ENCODE measurements around the gene STK4. TPM values are rescaled to one million over a fixed set of nuclear protein-coding genes. Genes with fewer than 3 reads are reported as not detected.

Gene STK4
- total RNA-seq, 1 experiment from 2014 or later: 41.2 TPM

DNA sequence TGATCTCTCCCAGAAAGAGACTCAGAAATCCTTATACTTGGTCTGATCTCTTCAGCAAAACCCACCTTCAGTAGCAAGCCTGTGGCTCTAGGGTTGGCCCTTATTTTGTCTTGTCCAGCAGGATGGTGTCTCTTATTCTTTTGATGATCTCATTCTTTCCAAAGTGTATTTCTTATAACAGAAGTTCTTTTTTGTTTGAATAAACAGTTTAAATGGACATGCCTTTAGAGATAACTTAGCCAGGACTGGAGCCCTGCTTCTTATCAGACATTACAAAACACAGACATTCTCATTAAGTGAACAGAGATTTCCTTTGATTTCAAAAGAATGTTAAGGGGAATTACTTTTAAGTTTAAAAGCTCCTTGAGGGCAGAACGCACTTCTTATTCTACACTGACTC, 102.9 kb downstream of the STK4 start:
- ATAC-seq (no peak), DNase-seq (ENCODE audit: low spot score) (no peak)
- H3K27me3 Mint-ChIP-seq (ENCODE audit: low read depth): no peaks in the 10 kb centered on the region
- no peaks in the 10 kb centered on the region for H3K4me1 Mint-ChIP-seq
- ChIA-PET POLR2A (no interaction called here), CTCF (no interaction called here)
- H3K36me3 Mint-ChIP-seq: no peaks in the 10 kb centered on the region
- H3K27ac Mint-ChIP-seq: no peak overlapping the region
- no peak overlapping the region for H3K4me3 Mint-ChIP-seq
- TF ChIP-seq, protein P1, sequence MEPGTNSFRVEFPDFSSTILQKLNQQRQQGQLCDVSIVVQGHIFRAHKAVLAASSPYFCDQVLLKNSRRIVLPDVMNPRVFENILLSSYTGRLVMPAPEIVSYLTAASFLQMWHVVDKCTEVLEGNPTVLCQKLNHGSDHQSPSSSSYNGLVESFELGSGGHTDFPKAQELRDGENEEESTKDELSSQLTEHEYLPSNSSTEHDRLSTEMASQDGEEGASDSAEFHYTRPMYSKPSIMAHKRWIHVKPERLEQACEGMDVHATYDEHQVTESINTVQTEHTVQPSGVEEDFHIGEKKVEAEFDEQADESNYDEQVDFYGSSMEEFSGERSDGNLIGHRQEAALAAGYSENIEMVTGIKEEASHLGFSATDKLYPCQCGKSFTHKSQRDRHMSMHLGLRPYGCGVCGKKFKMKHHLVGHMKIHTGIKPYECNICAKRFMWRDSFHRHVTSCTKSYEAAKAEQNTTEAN (CRISPR knock-in tag; IDR thresholded peaks at IDR 0.05): no peak
- no peak for TF ChIP-seq ETV6 (CRISPR knock-in tag; IDR thresholded peaks at IDR 0.05)
- TF ChIP-seq, protein P2, sequence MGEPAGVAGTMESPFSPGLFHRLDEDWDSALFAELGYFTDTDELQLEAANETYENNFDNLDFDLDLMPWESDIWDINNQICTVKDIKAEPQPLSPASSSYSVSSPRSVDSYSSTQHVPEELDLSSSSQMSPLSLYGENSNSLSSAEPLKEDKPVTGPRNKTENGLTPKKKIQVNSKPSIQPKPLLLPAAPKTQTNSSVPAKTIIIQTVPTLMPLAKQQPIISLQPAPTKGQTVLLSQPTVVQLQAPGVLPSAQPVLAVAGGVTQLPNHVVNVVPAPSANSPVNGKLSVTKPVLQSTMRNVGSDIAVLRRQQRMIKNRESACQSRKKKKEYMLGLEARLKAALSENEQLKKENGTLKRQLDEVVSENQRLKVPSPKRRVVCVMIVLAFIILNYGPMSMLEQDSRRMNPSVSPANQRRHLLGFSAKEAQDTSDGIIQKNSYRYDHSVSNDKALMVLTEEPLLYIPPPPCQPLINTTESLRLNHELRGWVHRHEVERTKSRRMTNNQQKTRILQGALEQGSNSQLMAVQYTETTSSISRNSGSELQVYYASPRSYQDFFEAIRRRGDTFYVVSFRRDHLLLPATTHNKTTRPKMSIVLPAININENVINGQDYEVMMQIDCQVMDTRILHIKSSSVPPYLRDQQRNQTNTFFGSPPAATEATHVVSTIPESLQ (CRISPR knock-in tag; IDR thresholded peaks at IDR 0.05): no peak
- TF ChIP-seq, protein P3, sequence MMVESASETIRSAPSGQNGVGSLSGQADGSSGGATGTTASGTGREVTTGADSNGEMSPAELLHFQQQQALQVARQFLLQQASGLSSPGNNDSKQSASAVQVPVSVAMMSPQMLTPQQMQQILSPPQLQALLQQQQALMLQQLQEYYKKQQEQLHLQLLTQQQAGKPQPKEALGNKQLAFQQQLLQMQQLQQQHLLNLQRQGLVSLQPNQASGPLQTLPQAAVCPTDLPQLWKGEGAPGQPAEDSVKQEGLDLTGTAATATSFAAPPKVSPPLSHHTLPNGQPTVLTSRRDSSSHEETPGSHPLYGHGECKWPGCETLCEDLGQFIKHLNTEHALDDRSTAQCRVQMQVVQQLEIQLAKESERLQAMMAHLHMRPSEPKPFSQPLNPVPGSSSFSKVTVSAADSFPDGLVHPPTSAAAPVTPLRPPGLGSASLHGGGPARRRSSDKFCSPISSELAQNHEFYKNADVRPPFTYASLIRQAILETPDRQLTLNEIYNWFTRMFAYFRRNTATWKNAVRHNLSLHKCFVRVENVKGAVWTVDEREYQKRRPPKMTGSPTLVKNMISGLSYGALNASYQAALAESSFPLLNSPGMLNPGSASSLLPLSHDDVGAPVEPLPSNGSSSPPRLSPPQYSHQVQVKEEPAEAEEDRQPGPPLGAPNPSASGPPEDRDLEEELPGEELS (CRISPR knock-in tag; IDR thresholded peaks at IDR 0.05): no peak
- TF ChIP-seq, protein P4, sequence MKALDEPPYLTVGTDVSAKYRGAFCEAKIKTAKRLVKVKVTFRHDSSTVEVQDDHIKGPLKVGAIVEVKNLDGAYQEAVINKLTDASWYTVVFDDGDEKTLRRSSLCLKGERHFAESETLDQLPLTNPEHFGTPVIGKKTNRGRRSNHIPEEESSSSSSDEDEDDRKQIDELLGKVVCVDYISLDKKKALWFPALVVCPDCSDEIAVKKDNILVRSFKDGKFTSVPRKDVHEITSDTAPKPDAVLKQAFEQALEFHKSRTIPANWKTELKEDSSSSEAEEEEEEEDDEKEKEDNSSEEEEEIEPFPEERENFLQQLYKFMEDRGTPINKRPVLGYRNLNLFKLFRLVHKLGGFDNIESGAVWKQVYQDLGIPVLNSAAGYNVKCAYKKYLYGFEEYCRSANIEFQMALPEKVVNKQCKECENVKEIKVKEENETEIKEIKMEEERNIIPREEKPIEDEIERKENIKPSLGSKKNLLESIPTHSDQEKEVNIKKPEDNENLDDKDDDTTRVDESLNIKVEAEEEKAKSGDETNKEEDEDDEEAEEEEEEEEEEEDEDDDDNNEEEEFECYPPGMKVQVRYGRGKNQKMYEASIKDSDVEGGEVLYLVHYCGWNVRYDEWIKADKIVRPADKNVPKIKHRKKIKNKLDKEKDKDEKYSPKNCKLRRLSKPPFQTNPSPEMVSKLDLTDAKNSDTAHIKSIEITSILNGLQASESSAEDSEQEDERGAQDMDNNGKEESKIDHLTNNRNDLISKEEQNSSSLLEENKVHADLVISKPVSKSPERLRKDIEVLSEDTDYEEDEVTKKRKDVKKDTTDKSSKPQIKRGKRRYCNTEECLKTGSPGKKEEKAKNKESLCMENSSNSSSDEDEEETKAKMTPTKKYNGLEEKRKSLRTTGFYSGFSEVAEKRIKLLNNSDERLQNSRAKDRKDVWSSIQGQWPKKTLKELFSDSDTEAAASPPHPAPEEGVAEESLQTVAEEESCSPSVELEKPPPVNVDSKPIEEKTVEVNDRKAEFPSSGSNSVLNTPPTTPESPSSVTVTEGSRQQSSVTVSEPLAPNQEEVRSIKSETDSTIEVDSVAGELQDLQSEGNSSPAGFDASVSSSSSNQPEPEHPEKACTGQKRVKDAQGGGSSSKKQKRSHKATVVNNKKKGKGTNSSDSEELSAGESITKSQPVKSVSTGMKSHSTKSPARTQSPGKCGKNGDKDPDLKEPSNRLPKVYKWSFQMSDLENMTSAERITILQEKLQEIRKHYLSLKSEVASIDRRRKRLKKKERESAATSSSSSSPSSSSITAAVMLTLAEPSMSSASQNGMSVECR (CRISPR knock-in tag; IDR thresholded peaks at IDR 0.05; ENCODE audit: borderline replicate concordance): no peak
- TF ChIP-seq, protein P5, sequence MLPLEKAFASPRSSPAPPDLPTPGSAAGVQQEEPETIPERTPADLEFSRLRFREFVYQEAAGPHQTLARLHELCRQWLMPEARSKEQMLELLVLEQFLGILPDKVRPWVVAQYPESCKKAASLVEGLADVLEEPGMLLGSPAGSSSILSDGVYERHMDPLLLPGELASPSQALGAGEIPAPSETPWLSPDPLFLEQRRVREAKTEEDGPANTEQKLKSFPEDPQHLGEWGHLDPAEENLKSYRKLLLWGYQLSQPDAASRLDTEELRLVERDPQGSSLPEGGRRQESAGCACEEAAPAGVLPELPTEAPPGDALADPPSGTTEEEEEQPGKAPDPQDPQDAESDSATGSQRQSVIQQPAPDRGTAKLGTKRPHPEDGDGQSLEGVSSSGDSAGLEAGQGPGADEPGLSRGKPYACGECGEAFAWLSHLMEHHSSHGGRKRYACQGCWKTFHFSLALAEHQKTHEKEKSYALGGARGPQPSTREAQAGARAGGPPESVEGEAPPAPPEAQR (CRISPR knock-in tag; IDR thresholded peaks at IDR 0.05): no peak
- no peak for TF ChIP-seq CBFB (CRISPR knock-in tag; IDR thresholded peaks at IDR 0.05; ENCODE audit: low read depth)
- TF ChIP-seq, protein P6, sequence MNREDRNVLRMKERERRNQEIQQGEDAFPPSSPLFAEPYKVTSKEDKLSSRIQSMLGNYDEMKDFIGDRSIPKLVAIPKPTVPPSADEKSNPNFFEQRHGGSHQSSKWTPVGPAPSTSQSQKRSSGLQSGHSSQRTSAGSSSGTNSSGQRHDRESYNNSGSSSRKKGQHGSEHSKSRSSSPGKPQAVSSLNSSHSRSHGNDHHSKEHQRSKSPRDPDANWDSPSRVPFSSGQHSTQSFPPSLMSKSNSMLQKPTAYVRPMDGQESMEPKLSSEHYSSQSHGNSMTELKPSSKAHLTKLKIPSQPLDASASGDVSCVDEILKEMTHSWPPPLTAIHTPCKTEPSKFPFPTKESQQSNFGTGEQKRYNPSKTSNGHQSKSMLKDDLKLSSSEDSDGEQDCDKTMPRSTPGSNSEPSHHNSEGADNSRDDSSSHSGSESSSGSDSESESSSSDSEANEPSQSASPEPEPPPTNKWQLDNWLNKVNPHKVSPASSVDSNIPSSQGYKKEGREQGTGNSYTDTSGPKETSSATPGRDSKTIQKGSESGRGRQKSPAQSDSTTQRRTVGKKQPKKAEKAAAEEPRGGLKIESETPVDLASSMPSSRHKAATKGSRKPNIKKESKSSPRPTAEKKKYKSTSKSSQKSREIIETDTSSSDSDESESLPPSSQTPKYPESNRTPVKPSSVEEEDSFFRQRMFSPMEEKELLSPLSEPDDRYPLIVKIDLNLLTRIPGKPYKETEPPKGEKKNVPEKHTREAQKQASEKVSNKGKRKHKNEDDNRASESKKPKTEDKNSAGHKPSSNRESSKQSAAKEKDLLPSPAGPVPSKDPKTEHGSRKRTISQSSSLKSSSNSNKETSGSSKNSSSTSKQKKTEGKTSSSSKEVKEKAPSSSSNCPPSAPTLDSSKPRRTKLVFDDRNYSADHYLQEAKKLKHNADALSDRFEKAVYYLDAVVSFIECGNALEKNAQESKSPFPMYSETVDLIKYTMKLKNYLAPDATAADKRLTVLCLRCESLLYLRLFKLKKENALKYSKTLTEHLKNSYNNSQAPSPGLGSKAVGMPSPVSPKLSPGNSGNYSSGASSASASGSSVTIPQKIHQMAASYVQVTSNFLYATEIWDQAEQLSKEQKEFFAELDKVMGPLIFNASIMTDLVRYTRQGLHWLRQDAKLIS (CRISPR knock-in tag; IDR thresholded peaks at IDR 0.05; ENCODE audit: borderline replicate concordance): no peak
- no peaks in the 10 kb centered on the region for H3K9me3 Mint-ChIP-seq
